ENCODE results near the gene STOX2.

STOX2 gene

GRCh38 chr4:183967266-183967665, 62.2 kb downstream of the STOX2 start:
- CTCF ChIA-PET = no interaction called here
- TF ChIP-seq FOXK2 (IDR thresholded peaks at IDR 0.05) (no peak), SUZ12 (IDR thresholded peaks at IDR 0.05) (no peak)
- POLR2A ChIA-PET = interaction anchor here (1.1 kb wide), 1 partner anchor 62 kb away, joined by 3 read pairs; the partner anchor contains the start of gene STOX2
- no peak for DNase-seq (ENCODE audit: extremely low spot score)

GRCh38 chr4:183968502-183968901, 63.4 kb downstream of the STOX2 start:
- TF ChIP-seq BHLHE40 (IDR thresholded peaks at IDR 0.05; ENCODE audit: borderline replicate concordance) (no peak), FOXK2 (IDR thresholded peaks at IDR 0.05) (no peak), SUZ12 (IDR thresholded peaks at IDR 0.05) (no peak), ZNF384 (IDR thresholded peaks at IDR 0.05) (no peak), LEF1 (IDR thresholded peaks at IDR 0.05; ENCODE audit: borderline replicate concordance) (no peak), PKNOX1 (IDR thresholded peaks at IDR 0.05) (no peak), L3MBTL2 (conservative IDR thresholded peaks at IDR 0.05) (no peak), NFRKB (IDR thresholded peaks at IDR 0.05) (no peak), HDGF (IDR thresholded peaks at IDR 0.05; ENCODE audit: borderline replicate concordance) (no peak), SP1 (IDR thresholded peaks at IDR 0.05) (no peak), CTBP1 (IDR thresholded peaks at IDR 0.05; ENCODE audit: borderline replicate concordance) (no peak)
- POLR2A ChIA-PET = interaction anchor here (0.8 kb wide), 1 partner anchor 19 kb away, joined by 3 read pairs; no protein-coding TSS in a partner anchor
- no peak for DNase-seq (ENCODE audit: extremely low spot score)
- CTCF ChIA-PET = no interaction called here

- no peak for DNase-seq (ENCODE audit: extremely low spot score)
- TF ChIP-seq SP1 (IDR thresholded peaks at IDR 0.05) = no peak
- no peak for TF ChIP-seq FOXM1 (IDR thresholded peaks at IDR 0.05; ENCODE audit: borderline replicate concordance)
- CTCF ChIA-PET = no interaction called here
- POLR2A ChIA-PET = interaction anchor here (0.8 to 1.5 kb wide), 2 partner anchors 8 to 18 kb away, joined by 3 to 7 read pairs; no protein-coding TSS in a partner anchor
Observed at GRCh38 chr4:183968931-183969330, 63.8 kb downstream of the STOX2 start.

- TF ChIP-seq PKNOX1 (IDR thresholded peaks at IDR 0.05) (no peak), HDGF (IDR thresholded peaks at IDR 0.05; ENCODE audit: borderline replicate concordance) (no peak), BHLHE40 (IDR thresholded peaks at IDR 0.05; ENCODE audit: borderline replicate concordance) (no peak), ZNF384 (IDR thresholded peaks at IDR 0.05) (no peak), LEF1 (IDR thresholded peaks at IDR 0.05; ENCODE audit: borderline replicate concordance) (no peak), SUZ12 (IDR thresholded peaks at IDR 0.05) (no peak), L3MBTL2 (conservative IDR thresholded peaks at IDR 0.05) (no peak), TARDBP (IDR thresholded peaks at IDR 0.05) (no peak), FOXA1 (IDR thresholded peaks at IDR 0.05) (no peak), ARNT (IDR thresholded peaks at IDR 0.05) (no peak), CTBP1 (IDR thresholded peaks at IDR 0.05; ENCODE audit: borderline replicate concordance) (no peak), SP1 (IDR thresholded peaks at IDR 0.05) (no peak)
- POLR2A ChIA-PET = interaction anchor here (1.5 kb wide), 1 partner anchor 9 kb away, joined by 7 read pairs; no protein-coding TSS in a partner anchor
- CTCF ChIA-PET = no interaction called here
- no peak for DNase-seq (ENCODE audit: extremely low spot score)
Observed at GRCh38 chr4:183969596-183969995, 64.5 kb downstream of the STOX2 start.

- ChIA-PET CTCF (no interaction called here), POLR2A (interaction anchor here (0.7 kb wide), 1 partner anchor 16 kb away, joined by 3 read pairs; no protein-coding TSS in a partner anchor)
- no peak for TF ChIP-seq SP1 (IDR thresholded peaks at IDR 0.05)
- no peak for TF ChIP-seq HDGF (IDR thresholded peaks at IDR 0.05; ENCODE audit: borderline replicate concordance)
- TF ChIP-seq SUZ12 (IDR thresholded peaks at IDR 0.05) = no peak
- no peak for TF ChIP-seq FOXK2 (IDR thresholded peaks at IDR 0.05)
- no peak for TF ChIP-seq PKNOX1 (IDR thresholded peaks at IDR 0.05)
- no peak for TF ChIP-seq ELF4 (IDR thresholded peaks at IDR 0.05)
- no peak for TF ChIP-seq ARNT (IDR thresholded peaks at IDR 0.05)
- no peak for TF ChIP-seq NFRKB (IDR thresholded peaks at IDR 0.05)
- TF ChIP-seq CTBP1 (IDR thresholded peaks at IDR 0.05; ENCODE audit: borderline replicate concordance) = no peak
- no peak for TF ChIP-seq ZNF384 (IDR thresholded peaks at IDR 0.05)
- no peak for TF ChIP-seq TARDBP (IDR thresholded peaks at IDR 0.05)
- TF ChIP-seq L3MBTL2 (conservative IDR thresholded peaks at IDR 0.05) = no peak
- no peak for TF ChIP-seq LEF1 (IDR thresholded peaks at IDR 0.05; ENCODE audit: borderline replicate concordance)
- TF ChIP-seq BHLHE40 (IDR thresholded peaks at IDR 0.05; ENCODE audit: borderline replicate concordance) = no peak
- no peak for TF ChIP-seq FOXA1 (IDR thresholded peaks at IDR 0.05)
- no peak for TF ChIP-seq FOXM1 (IDR thresholded peaks at IDR 0.05; ENCODE audit: borderline replicate concordance)
- no peak for DNase-seq (ENCODE audit: extremely low spot score)
Observed at GRCh38 chr4:183971929-183972490, 66.9 kb downstream of the STOX2 start.

GRCh38 chr4:183977707-183978106, 72.6 kb downstream of the STOX2 start:
- POLR2A ChIA-PET = no interaction called here
- no peak for DNase-seq (ENCODE audit: extremely low spot score)
- CTCF ChIA-PET = no interaction called here
- TF ChIP-seq L3MBTL2 (conservative IDR thresholded peaks at IDR 0.05) (no peak), ZNF384 (IDR thresholded peaks at IDR 0.05) (no peak), FOXM1 (IDR thresholded peaks at IDR 0.05; ENCODE audit: borderline replicate concordance) (no peak), BHLHE40 (IDR thresholded peaks at IDR 0.05; ENCODE audit: borderline replicate concordance) (no peak), HDGF (IDR thresholded peaks at IDR 0.05; ENCODE audit: borderline replicate concordance) (no peak)

All from HEK293T (cell line).